Thymus (tissue), 11 donors: ENCODE data around the gene KIAA1755. TPM values are rescaled to one million over a fixed set of nuclear protein-coding genes. Genes with fewer than 3 reads are reported as not detected.
"Not testable (repeated sequence)": the region's sequence is repeated elsewhere in the genome, so short reads cannot be mapped to it uniquely, and the experiment has no call there.

Experiments
- DNase-seq, 9 donors: peaks; one replicate each; pipeline ENCODE4 v3.0.0-alpha.2; 2013; ENCODE audit warnings: low spot score in 9 of 9, low read depth in 6 of 9, missing footprints in 1 of 9
- H3K27ac ChIP-seq, 2 donors: one replicate each; pipeline ENCODE4 v1.5.1; 2013; ENCODE audit warnings: control low read depth in 1 of 2, low read depth in 1 of 2, low read length in 1 of 2, mild to moderate bottlenecking in 1 of 2, moderate library complexity in 1 of 2
- H3K27me3 ChIP-seq, 2 donors: one replicate each; pipeline ENCODE4 v1.5.1; 2013; ENCODE audit warnings: low read length in 1 of 2; ENCODE audit not compliant: control insufficient read depth in 2 of 2, insufficient read depth in 1 of 2
- H3K36me3 ChIP-seq, 2 donors: one replicate each; pipeline ENCODE4 v1.5.1; 2013; ENCODE audit warnings: low read length in 1 of 2, mild to moderate bottlenecking in 1 of 2, moderate library complexity in 1 of 2; ENCODE audit not compliant: control insufficient read depth in 2 of 2, insufficient read depth in 2 of 2
- H3K4me1 ChIP-seq, 2 donors: one replicate each; pipeline ENCODE4 v1.5.1; 2013; ENCODE audit warnings: low read length in 2 of 2; ENCODE audit not compliant: control insufficient read depth in 2 of 2, insufficient read depth in 2 of 2
- H3K4me3 ChIP-seq, 2 donors: one replicate each; pipeline ENCODE4 v1.5.1; 2013; ENCODE audit warnings: low read length in 2 of 2, control low read depth in 1 of 2, mild to moderate bottlenecking in 1 of 2
- H3K9me3 ChIP-seq, 2 donors: one replicate each; pipeline ENCODE4 v1.5.1; 2013; ENCODE audit warnings: low read length in 1 of 2, mild to moderate bottlenecking in 1 of 2; ENCODE audit not compliant: control insufficient read depth in 2 of 2, insufficient read depth in 1 of 2
- WGBS: extraction: QIAGEN DNeasy Blood & Tissue Kit; methylation state at CpG from one replicate; pipeline ENCODE4 v1.1.7; 2013; 5-methylcytosine and 5-hydroxymethylcytosine counted together
- polyA plus RNA-seq: library from polyadenylated mRNA; stranded (reverse); fragments of 200-250 nt; gene quantifications from one replicate; pipeline ENCODE4 v1.2.3, GENCODE V29; 2013
- total RNA-seq: library from RNA; stranded (reverse); fragments of 120-200 nt; gene quantifications from one replicate; pipeline ENCODE4 v1.2.4, GENCODE V29; 2013
- donor health status: healthy.

KIAA1755 gene
- total and polyA plus RNA-seq, 2 donors = 0.66 to 5.5 TPM

DNA sequence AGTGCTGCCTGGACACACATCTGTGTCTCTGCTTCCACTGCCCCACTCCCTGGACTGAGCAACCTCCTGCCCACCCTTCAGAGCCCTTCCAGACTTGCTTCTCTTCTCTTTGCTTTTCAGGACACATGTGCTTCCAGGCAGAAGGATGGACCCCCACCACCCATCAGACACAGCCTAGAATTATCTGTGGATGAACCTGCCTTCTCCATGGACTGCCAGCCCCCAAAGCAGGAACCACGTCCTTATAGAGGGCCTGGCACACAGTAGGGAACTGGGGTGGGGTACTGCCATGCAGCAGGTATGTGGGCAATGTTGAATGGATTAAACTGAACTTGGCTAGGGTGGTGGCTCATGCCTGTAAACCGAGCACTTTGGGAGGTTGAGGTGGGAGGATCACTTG is 3.6 kb downstream of the KIAA1755 start:
- Histone ChIP-seq H3K27ac (no peak overlapping the region), H3K9me3 (no peaks in the 10 kb centered on the region), H3K27me3 (peaks cover 16 to 40% of the 10 kb centered on the region in 2 donors), H3K4me1 (no peaks in the 10 kb centered on the region), H3K4me3 (no peak overlapping the region), H3K36me3 (no peaks in the 10 kb centered on the region)
- no peak for DNase-seq
- 92% methylated on average over 2 of the region's 2 CpGs for whole genome bisulfite sequencing

DNA sequence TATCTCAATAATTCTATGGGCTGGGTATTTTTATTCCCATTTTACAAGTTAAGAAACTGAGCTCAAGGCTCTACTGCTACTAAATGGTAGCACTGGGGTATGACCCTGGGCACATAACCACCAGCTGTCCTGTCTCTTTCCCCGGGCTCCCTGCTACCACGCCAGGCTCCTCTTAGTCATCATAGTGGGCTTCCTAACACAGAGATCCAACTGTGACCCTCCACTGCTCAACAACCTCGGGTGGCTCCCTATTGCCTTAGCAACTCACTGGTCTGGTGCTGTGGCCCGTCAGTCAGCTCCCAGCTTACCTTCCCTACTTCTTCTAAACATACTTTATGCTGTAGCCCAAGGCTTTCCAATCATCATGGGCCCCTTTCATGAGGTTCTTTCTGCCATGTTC is 4.5 kb downstream of the KIAA1755 start:
- Histone ChIP-seq H3K4me1 (no peaks in the 10 kb centered on the region), H3K9me3 (no peaks in the 10 kb centered on the region), H3K27ac (no peak overlapping the region), H3K4me3 (no peak overlapping the region), H3K36me3 (no peaks in the 10 kb centered on the region), H3K27me3 (peaks cover 12 to 32% of the 10 kb centered on the region in 2 donors)
- DNase-seq = no peak
- WGBS = 92% methylated on average over 4 of the region's 4 CpGs

DNA sequence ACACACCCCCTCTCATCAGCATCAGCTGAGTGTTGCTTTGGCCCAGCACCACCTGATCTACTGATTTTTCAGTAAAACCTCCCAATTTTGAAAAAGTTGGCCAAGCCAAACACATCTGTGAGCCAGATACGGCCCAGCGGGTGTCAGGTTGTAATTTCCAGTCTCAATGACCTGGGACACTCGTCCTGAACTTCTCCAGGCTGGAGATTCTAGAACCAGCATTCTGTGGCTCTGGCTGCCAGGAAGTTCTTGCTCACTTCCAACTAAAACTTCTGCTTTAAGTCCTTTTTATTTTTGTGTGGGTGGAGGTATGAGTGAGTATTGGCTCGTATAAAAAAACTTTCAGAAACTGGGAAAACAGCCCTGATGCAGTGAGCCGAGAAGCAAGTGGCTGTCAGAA is 5.1 kb downstream of the KIAA1755 start:
- no peak for DNase-seq
- Histone ChIP-seq H3K9me3 (no peaks in the 10 kb centered on the region), H3K27ac (peak overlapping the region in 1 of 2 donors; percentile 25), H3K36me3 (no peaks in the 10 kb centered on the region), H3K27me3 (peaks cover 11 to 27% of the 10 kb centered on the region in 2 donors), H3K4me1 (no peaks in the 10 kb centered on the region), H3K4me3 (no peak overlapping the region)
- 86% methylated on average over 5 of the region's 5 CpGs for WGBS

DNA sequence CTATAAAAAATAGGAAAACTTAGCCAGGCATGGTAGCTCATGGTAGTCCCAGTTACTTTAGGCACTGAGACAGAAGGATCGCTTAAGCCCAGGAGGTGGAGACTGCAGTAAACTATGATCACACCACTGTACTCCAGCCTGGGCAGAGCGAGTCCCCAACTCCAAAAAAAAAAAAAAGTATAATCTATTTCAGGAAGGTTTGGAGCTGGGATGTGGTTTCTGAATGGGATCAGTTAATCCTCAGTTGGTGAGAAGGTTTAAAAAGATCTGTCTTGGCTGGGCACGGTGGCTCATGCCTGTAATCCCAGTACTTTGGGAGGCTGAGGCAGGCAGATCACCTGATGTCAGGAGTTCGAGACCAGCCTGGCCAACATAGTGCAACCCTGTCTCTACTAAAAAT is 5.9 kb downstream of the KIAA1755 start:
- WGBS = 97% methylated on average over 4 of the region's 4 CpGs
- H3K9me3 ChIP-seq, H3K27ac ChIP-seq, H3K4me3 ChIP-seq, H3K36me3 ChIP-seq, H3K4me1 ChIP-seq, DNase-seq: not testable (repeated sequence)
- peaks cover 3 to 19% of the 10 kb centered on the region in 2 donors for H3K27me3 ChIP-seq

DNA sequence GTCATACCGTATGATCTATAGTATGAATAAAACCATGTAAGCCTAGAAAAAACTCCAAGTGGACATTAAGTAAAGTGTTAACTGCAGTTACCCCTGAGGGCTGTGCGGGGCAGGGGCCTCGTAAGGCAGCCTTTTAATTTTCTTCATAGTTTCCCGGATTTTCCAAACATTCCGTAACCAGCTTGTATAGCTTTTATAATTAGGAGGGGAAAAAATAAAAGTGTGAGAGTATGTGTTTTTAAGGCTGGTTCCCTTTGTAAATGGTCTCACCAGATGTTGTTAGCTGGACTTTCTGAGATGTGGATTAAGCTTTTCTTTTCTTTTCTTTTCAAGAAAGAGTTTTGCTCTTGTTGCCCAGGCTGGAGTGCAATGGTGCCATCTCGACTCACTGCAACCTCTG is 7.0 kb downstream of the KIAA1755 start:
- H3K27ac ChIP-seq = no peak overlapping the region
- H3K4me3 ChIP-seq = no peak overlapping the region
- no peaks in the 10 kb centered on the region for H3K4me1 ChIP-seq
- H3K27me3 ChIP-seq = peaks cover 0 to 9% of the 10 kb centered on the region in 2 donors
- no peak for DNase-seq
- no peaks in the 10 kb centered on the region for H3K36me3 ChIP-seq
- H3K9me3 ChIP-seq = no peaks in the 10 kb centered on the region
- 96% methylated on average over 6 of the region's 6 CpGs for WGBS

DNA sequence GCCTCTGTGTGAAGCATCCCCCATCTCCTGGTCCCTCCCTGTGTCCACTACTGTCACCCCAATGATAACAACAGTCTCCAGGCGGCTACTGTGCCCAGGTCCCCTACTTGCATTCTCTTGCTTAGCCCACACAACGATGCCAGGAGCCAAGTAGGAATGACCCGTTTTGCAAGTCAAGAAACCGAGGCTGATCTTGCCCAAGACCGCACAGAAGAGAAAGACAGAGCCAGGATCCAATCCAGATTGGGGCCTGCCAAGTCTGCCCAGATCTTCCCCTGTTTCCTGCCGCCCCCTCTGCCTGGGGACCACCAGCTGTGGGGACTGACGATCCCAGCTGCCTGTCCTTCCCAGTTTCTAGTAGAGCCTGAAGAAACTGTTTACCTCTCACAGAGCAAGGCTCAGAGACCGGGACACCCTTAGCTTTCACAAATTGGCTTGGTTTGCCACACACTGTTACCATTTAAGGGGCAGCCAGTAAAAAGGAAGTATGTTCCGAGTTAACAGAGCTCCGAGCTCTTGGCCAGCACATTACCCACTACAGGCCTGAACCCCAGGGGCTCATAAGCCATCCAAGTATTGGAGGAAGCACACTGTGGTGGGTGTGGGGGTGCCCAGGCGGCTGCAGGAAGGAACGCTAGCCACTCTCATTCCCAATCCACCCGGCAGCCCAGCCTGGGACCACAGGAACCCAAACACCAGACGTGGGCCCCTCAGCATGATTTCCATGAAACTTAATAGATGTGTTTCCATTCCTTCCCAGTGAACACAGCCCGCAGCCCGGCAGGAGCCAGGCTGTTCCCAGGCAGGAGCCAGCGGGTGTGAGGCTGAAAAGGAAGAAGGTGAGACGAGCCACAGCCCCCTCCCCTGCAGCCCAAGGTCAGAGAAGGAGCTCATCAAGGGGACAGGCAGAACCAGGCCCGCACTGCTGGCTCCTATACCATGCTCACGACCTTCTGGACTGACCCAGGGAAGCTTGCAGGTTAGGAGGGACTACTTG is 7.9 kb downstream of the KIAA1755 start:
- Histone ChIP-seq H3K9me3 (no peaks in the 10 kb centered on the region), H3K27ac (no peak overlapping the region)
- no peak for DNase-seq

DNA sequence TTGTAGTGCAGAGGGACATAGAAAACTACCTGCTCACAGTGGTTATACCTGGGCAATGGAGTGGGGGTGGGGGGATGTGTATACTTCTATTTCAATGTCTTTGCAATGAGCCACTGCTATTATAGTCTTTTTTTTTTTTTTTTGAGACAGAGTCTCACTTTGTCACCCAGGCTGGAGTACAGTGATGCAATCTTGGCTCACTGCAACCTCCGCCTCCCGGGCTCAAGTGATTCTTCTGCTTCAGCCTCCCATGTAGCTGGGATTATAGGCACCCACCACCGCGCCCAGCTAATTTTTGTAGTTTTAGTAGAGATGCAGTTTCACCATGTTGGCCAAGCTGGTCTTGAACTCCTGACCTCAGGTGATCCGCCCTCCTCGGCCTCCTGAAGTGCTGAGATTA is 9.1 kb downstream of the KIAA1755 start:
- not testable (repeated sequence) for H3K4me1 ChIP-seq, H3K4me3 ChIP-seq, H3K36me3 ChIP-seq, DNase-seq, H3K27ac ChIP-seq, H3K27me3 ChIP-seq, H3K9me3 ChIP-seq
- WGBS = 96% methylated on average over 6 of the region's 6 CpGs

More for the DNA sequence above, 7.9 kb downstream of the KIAA1755 start:
- peaks cover 0 to 7% of the 10 kb centered on the region in 2 donors for H3K27me3 ChIP-seq
- H3K4me1 ChIP-seq = no peaks in the 10 kb centered on the region
- no peak overlapping the region for H3K4me3 ChIP-seq
- H3K36me3 ChIP-seq = no peaks in the 10 kb centered on the region
- WGBS = 85% methylated on average over 20 of the region's 20 CpGs

DNA sequence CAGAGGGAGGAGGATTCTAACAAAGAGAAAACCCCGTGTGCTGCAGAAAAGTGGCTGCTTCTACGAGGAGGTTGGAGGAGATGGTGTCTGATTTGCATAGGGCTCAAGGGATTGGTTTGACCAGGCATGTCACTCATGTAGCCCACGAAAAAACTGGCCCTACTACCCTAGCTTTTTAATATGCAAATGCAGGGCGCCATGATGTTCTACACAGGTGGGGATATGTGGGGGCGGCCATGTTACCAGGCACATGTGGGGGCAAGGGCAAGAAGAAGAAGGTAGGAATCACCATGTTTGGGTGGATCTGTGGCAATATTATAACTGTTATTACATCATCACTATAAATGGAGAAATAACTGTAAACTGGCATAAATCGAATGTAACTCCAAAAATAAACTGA is 9.9 kb downstream of the KIAA1755 start:
- 73% methylated on average over 6 of the region's 6 CpGs for WGBS
- Histone ChIP-seq H3K27me3 (peaks cover 0 to 4% of the 10 kb centered on the region in 2 donors), H3K27ac (no peak overlapping the region), H3K4me1 (peaks cover 0 to 2% of the 10 kb centered on the region in 2 donors), H3K9me3 (peaks cover 0 to 7% of the 10 kb centered on the region in 2 donors), H3K4me3 (no peak overlapping the region), H3K36me3 (no peaks in the 10 kb centered on the region)
- no peak for DNase-seq

DNA sequence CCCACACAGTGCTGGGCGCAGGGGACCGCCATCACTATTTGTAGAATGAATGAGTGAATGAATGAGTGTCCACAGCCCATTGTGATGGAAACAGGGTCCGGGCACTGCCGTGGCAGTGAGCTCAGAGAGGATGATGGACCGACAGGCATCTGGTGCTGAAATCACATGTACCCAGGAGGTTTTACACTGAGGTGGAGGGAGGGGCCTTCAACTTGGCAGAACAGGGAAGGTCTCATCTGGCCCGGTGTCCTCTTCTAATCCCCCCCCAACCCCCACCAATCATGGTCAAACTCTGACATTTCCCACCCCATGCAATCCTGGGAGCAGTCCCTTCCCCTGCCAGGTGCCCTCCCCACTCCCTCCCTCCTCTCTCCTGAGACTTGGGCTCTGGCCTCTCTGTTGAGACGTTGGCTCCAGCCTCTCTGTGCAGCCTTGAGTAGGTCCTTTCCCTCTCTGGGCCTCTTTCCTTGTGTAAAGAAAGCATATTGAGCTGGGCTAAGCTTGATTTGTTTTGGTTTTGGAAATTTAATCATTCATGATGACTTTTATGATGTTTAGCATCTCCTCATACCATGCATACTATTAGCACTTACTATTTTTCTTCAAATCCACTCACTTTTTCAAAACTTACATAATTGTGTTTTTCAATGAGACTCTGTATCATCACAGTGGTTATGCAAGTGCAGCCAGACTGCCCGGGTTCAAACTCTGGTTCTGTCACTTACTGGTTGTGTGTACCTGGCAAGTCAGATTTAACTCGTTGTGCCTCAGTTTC is 10.8 kb downstream of the KIAA1755 start:
- Histone ChIP-seq H3K36me3 (no peaks in the 10 kb centered on the region), H3K9me3 (peaks cover 0 to 7% of the 10 kb centered on the region in 2 donors), H3K4me3 (no peak overlapping the region), H3K4me1 (peaks cover 0 to 2% of the 10 kb centered on the region in 2 donors), H3K27ac (no peak overlapping the region), H3K27me3 (peaks cover 0 to 4% of the 10 kb centered on the region in 2 donors)
- DNase-seq = no peak
- 85% methylated on average over 9 of the region's 9 CpGs for WGBS
